Aorta (tissue), 5 donors: ENCODE results near the gene AFG1L. TPM values are rescaled to one million over a fixed set of nuclear protein-coding genes. Genes with fewer than 3 reads are reported as not detected.
"Not testable (repeated sequence)": the region's sequence is repeated elsewhere in the genome, so short reads cannot be mapped to it uniquely, and the experiment has no call there.

Source experiments
- ATAC-seq: fragments of 200-7000 bp; cut with Tn5 transposase; one replicate; pipeline ENCODE4 v1.9.1; 2022; ENCODE audit warnings: moderate library complexity; ENCODE audit not compliant: low FRiP score
- DNase-seq, 2 donors: peaks; one replicate each; pipeline ENCODE4 v3.0.0-alpha.2; 2020
- H3K27ac ChIP-seq, 2 donors: one replicate each; pipeline ENCODE4 v1.5.1; 2013; ENCODE audit warnings: low read length in 2 of 2, mild to moderate bottlenecking in 2 of 2, moderate library complexity in 2 of 2, control low read depth in 1 of 2, inconsistent platforms in 1 of 2, low read depth in 1 of 2
- H3K27me3 ChIP-seq, 2 donors: one replicate each; pipeline ENCODE4 v1.6.1; 2013; ENCODE audit warnings: control low read depth in 1 of 2, low read length in 1 of 2, mild to moderate bottlenecking in 1 of 2, moderate library complexity in 1 of 2; ENCODE audit not compliant: insufficient read depth in 2 of 2, control insufficient read depth in 1 of 2
- H3K36me3 ChIP-seq, 2 donors: one replicate each; pipeline ENCODE4 v1.6.1; 2013; ENCODE audit warnings: control low read depth in 1 of 2, low read length in 1 of 2, mild to moderate bottlenecking in 1 of 2; ENCODE audit not compliant: insufficient read depth in 2 of 2, control insufficient read depth in 1 of 2
- H3K4me1 ChIP-seq, 2 donors: one replicate each; pipeline ENCODE4 v1.6.1; 2013; ENCODE audit warnings: low read length in 2 of 2, control low read depth in 1 of 2, mild to moderate bottlenecking in 1 of 2, moderate library complexity in 1 of 2; ENCODE audit not compliant: insufficient read depth in 2 of 2, control insufficient read depth in 1 of 2
- H3K4me3 ChIP-seq, 2 donors: one replicate each; pipeline ENCODE4 v1.5.1; 2013; ENCODE audit warnings: low read length in 2 of 2, control low read depth in 1 of 2, mild to moderate bottlenecking in 1 of 2
- H3K9me3 ChIP-seq: one replicate; pipeline ENCODE4 v1.6.1; 2013; ENCODE audit warnings: mild to moderate bottlenecking, low read length; ENCODE audit not compliant: control insufficient read depth
- WGBS, 2 donors: extraction: QIAGEN DNeasy Blood & Tissue Kit; methylation state at CpG; one replicate each; pipeline ENCODE4 v1.1.7; 2013; 5-methylcytosine and 5-hydroxymethylcytosine counted together
- intact Hi-C, 2 donors: fragments of 100-400 bp; cut with DNase I; formaldehyde crosslinking; loops; one replicate each; pipeline versions ENCODE4 v1.14.2 to v1.15.0; 2022
- polyA plus RNA-seq, 2 donors: library from polyadenylated mRNA; stranded (reverse); fragments of 200-250 nt; gene quantifications; one replicate each; pipeline ENCODE4 v1.2.3, GENCODE V29; 2013
- total RNA-seq, 2 donors: library from RNA; stranded (reverse); fragmentation: NEBNext Ultra II Directional; extraction: Animal tissue kit (Norgen Biotek cat#: 25700); gene quantifications; one replicate each; pipeline ENCODE4 v1.2.1, GENCODE V29; 2021
- donor health status: healthy with polysubstance abuse.
- donor health status: Bipolar disorder and iron deficiency.
- donor health status: DM: no; HTN: no; CAD: no.
- donor health status: DM: no; HTN: no; CAD: no.
- donor health status: DM: yes; HTN: yes; CAD: no.

The AFG1L gene
- total and polyA plus RNA-seq, 4 donors = 0.95 to 9.8 (median 5.4) TPM

- no peak for DNase-seq
- no peak overlapping the region for H3K4me3 ChIP-seq
- no peak overlapping the region for H3K27ac ChIP-seq
- no peaks in the 10 kb centered on the region for H3K4me1 ChIP-seq
- ATAC-seq = peak; percentile 75
- 73 to 74% methylated on average over 7 of the region's 7 CpGs for WGBS, 2 donors
- intact Hi-C loops = loop anchor here (2.0 to 5.0 kb wide), 2 partner anchors 414 to 544 kb away; no protein-coding TSS in a partner anchor
- no peaks in the 10 kb centered on the region for H3K27me3 ChIP-seq
- no peaks in the 10 kb centered on the region for H3K9me3 ChIP-seq
- H3K36me3 ChIP-seq = no peaks in the 10 kb centered on the region
Measured at GRCh38 chr6:108526739-108527174, 231.9 kb downstream of the AFG1L start.

GRCh38 chr6:108528878-108529277 is 234.0 kb downstream of the AFG1L start:
- Histone ChIP-seq H3K9me3 (no peaks in the 10 kb centered on the region), H3K27ac (no peak overlapping the region), H3K36me3 (no peaks in the 10 kb centered on the region), H3K4me1 (no peaks in the 10 kb centered on the region), H3K4me3 (no peak overlapping the region), H3K27me3 (no peaks in the 10 kb centered on the region)
- intact Hi-C loops = loop anchor here in 1 of 2 donors (5.0 kb wide), 1 partner anchor 547 kb away; no protein-coding TSS in a partner anchor
- 70 to 91% methylated on average over 3 of the region's 3 CpGs for WGBS, 2 donors
- no peak for ATAC-seq
- DNase-seq = no peak

GRCh38 chr6:108531332-108531731 is 236.5 kb downstream of the AFG1L start:
- Histone ChIP-seq H3K9me3 (no peaks in the 10 kb centered on the region), H3K27ac (no peak overlapping the region), H3K36me3 (no peaks in the 10 kb centered on the region), H3K4me3 (no peak overlapping the region), H3K4me1 (no peaks in the 10 kb centered on the region), H3K27me3 (no peaks in the 10 kb centered on the region)
- 81 to 85% methylated on average over 1 of the region's 1 CpG for WGBS, 2 donors
- intact Hi-C loops = no loop called here
- ATAC-seq = no peak
- DNase-seq = no peak

- no peaks in the 10 kb centered on the region for H3K27me3 ChIP-seq
- no peak for ATAC-seq
- no peaks in the 10 kb centered on the region for H3K4me1 ChIP-seq
- DNase-seq = no peak
- H3K36me3 ChIP-seq = no peaks in the 10 kb centered on the region
- no peak overlapping the region for H3K4me3 ChIP-seq
- 89 to 93% methylated on average over 11 of the region's 11 CpGs for WGBS, 2 donors
- intact Hi-C loops = no loop called here
- H3K27ac ChIP-seq = no peak overlapping the region
- no peaks in the 10 kb centered on the region for H3K9me3 ChIP-seq
Measured at GRCh38 chr6:108535114-108535742, 240.4 kb downstream of the AFG1L start.

GRCh38 chr6:108535920-108536535 is 241.2 kb downstream of the AFG1L start:
- H3K4me1 ChIP-seq, H3K36me3 ChIP-seq, H3K4me3 ChIP-seq, H3K9me3 ChIP-seq, H3K27me3 ChIP-seq, H3K27ac ChIP-seq, DNase-seq, intact Hi-C loops, ATAC-seq: not testable (repeated sequence)
- WGBS, 2 donors = 91% methylated on average over 4 of the region's 4 CpGs

- no peaks in the 10 kb centered on the region for H3K36me3 ChIP-seq
- intact Hi-C loops = loop anchor here (2.0 to 5.0 kb wide), 7 partner anchors 240 to 531 kb away; no protein-coding TSS in a partner anchor
- peak; percentile 82 for ATAC-seq
Measured at GRCh38 chr6:108541843-108542759, 247.2 kb downstream of the AFG1L start.

GRCh38 chr6:108543175-108543940 is 248.5 kb downstream of the AFG1L start:
- intact Hi-C loops = loop anchor here (2.0 to 5.0 kb wide), 7 partner anchors 239 to 529 kb away; no protein-coding TSS in a partner anchor
- Histone ChIP-seq H3K4me3 (no peak overlapping the region), H3K27me3 (no peaks in the 10 kb centered on the region), H3K9me3 (no peaks in the 10 kb centered on the region), H3K4me1 (no peaks in the 10 kb centered on the region), H3K27ac (no peak overlapping the region), H3K36me3 (no peaks in the 10 kb centered on the region)
- ATAC-seq (no peak), DNase-seq (no peak)
- 85 to 94% methylated on average over 7 of the region's 7 CpGs for WGBS, 2 donors

More at GRCh38 chr6:108541843-108542759, 247.2 kb downstream of the AFG1L start:
- Histone ChIP-seq H3K4me3 (no peak overlapping the region), H3K4me1 (no peaks in the 10 kb centered on the region), H3K27ac (no peak overlapping the region), H3K9me3 (no peaks in the 10 kb centered on the region), H3K27me3 (no peaks in the 10 kb centered on the region)
- WGBS, 2 donors = 13 to 14% methylated on average over 5 of the region's 5 CpGs
- peak in 1 of 2 donors; percentile 80 for DNase-seq

GRCh38 chr6:108544606-108545005 is 249.8 kb downstream of the AFG1L start:
- DNase-seq = no peak
- intact Hi-C loops = loop anchor here (5.0 kb wide), 3 partner anchors 238 to 348 kb away; no protein-coding TSS in a partner anchor
- H3K4me1 ChIP-seq = no peaks in the 10 kb centered on the region
- ATAC-seq = no peak
- H3K36me3 ChIP-seq = no peaks in the 10 kb centered on the region
- H3K27ac ChIP-seq = no peak overlapping the region
- H3K27me3 ChIP-seq = no peaks in the 10 kb centered on the region
- WGBS, 2 donors = 76 to 78% methylated on average over 3 of the region's 3 CpGs
- no peak overlapping the region for H3K4me3 ChIP-seq
- no peaks in the 10 kb centered on the region for H3K9me3 ChIP-seq
